ENCODE measurements around the gene PTPRR. TPM values are rescaled to one million over a fixed set of nuclear protein-coding genes. Genes with fewer than 3 reads are reported as not detected.

Gene PTPRR
- total RNA-seq, 1 donor from 2014 or later = 1.4 TPM

- Histone ChIP-seq H3K4me1 (peaks cover 6% of the 10 kb centered on the region), H3K27me3 (ENCODE audit: low read depth) (no peaks in the 10 kb centered on the region), H3K27ac (no peak overlapping the region), H3K9me3 (no peaks in the 10 kb centered on the region), H3K36me3 (no peaks in the 10 kb centered on the region), H3K4me3 (no peak overlapping the region)
- intact Hi-C loops (cut with DNase I) = no loop called here
- TF ChIP-seq, protein P1, sequence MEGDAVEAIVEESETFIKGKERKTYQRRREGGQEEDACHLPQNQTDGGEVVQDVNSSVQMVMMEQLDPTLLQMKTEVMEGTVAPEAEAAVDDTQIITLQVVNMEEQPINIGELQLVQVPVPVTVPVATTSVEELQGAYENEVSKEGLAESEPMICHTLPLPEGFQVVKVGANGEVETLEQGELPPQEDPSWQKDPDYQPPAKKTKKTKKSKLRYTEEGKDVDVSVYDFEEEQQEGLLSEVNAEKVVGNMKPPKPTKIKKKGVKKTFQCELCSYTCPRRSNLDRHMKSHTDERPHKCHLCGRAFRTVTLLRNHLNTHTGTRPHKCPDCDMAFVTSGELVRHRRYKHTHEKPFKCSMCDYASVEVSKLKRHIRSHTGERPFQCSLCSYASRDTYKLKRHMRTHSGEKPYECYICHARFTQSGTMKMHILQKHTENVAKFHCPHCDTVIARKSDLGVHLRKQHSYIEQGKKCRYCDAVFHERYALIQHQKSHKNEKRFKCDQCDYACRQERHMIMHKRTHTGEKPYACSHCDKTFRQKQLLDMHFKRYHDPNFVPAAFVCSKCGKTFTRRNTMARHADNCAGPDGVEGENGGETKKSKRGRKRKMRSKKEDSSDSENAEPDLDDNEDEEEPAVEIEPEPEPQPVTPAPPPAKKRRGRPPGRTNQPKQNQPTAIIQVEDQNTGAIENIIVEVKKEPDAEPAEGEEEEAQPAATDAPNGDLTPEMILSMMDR (IDR thresholded peaks at IDR 0.05) = no peak
- peak in 1 of 2 donors; percentile 21 for ATAC-seq
- no peak for DNase-seq
Observed at GRCh38 chr12:70661466-70662161, 258.9 kb downstream of the PTPRR start.

DNA sequence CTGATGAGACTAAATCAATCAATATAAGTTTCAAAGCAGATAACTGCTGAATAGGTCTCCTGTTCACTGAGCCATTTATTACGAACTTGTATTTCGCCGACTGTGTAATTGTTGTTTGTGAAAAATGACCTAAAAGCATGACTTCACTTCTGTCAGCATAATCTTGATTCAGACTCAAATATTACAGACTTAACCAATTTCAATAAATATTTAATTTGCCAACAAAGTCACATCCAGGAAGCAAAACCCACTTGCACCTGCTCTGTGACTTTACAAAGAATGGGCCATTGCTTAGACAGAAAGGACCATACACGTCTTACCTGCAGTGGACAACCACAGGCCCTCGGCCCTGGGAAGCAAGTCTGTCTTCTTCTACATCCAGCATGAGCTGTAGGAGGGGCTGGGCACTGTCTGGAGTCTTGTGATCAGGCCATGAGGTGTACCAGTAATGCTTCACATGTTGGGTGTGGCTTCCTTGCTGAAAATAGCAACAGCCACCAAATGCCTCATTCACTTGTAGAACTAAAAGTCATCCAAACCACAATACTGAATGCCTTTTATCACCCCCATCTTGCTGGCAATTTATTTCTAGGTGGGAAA lies 259.8 kb downstream of the PTPRR start:
- intact Hi-C loops (cut with DNase I) = no loop called here
- Histone ChIP-seq H3K4me3 (no peak overlapping the region), H3K4me1 (peaks cover 6% of the 10 kb centered on the region), H3K27me3 (ENCODE audit: low read depth) (no peaks in the 10 kb centered on the region), H3K36me3 (no peaks in the 10 kb centered on the region), H3K9me3 (no peaks in the 10 kb centered on the region), H3K27ac (no peak overlapping the region)
- TF ChIP-seq, protein P1 (IDR thresholded peaks at IDR 0.05) = no peak
- peak; percentile 34 to 36 for ATAC-seq
- no peak for DNase-seq

DNA sequence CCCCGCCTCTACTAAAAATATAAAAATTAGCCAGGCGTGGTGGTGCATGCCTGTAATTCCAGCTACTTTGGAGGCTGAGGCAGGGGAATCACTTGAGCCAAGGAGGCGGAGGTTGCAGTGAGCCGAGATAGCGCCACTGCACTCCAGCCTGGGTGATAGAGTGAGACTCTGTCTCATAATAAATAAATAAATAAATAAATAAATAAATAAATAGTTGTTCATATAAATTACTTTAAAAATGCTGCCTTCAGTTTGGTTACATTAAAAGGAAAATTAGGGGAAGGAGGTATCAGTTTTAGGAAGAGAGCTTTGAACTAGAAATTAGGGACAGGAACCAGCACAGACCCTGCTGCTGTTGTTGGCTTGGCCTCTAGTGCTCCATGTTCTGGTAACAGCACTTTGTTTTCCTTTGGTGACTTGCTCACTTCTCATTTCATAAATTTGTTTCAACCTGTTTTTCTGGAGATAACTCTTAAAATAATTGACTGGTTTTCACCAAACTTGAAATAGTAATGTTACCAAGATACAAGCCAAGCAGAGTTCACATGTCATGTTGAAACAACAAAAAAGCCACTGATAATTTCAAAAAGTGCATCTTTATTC lies 260.4 kb downstream of the PTPRR start:
- intact Hi-C loops (cut with DNase I) = no loop called here
- no peak for ATAC-seq
- Histone ChIP-seq H3K27ac (no peak overlapping the region), H3K36me3 (no peaks in the 10 kb centered on the region), H3K4me1 (peaks cover 6% of the 10 kb centered on the region), H3K4me3 (no peak overlapping the region), H3K27me3 (ENCODE audit: low read depth) (no peaks in the 10 kb centered on the region), H3K9me3 (no peaks in the 10 kb centered on the region)
- no peak for DNase-seq
- TF ChIP-seq, protein P1 (IDR thresholded peaks at IDR 0.05) = no peak

GRCh38 chr12:70659077-70659606 lies 261.4 kb downstream of the PTPRR start:
- Histone ChIP-seq H3K4me1 (peaks cover 6% of the 10 kb centered on the region), H3K36me3 (no peaks in the 10 kb centered on the region), H3K4me3 (no peak overlapping the region), H3K27ac (no peak overlapping the region), H3K9me3 (no peaks in the 10 kb centered on the region), H3K27me3 (ENCODE audit: low read depth) (no peaks in the 10 kb centered on the region)
- TF ChIP-seq, protein P1 (IDR thresholded peaks at IDR 0.05) = no peak
- intact Hi-C loops (cut with DNase I) = no loop called here
- DNase-seq (no peak), ATAC-seq (no peak)

- TF ChIP-seq, protein P1 (IDR thresholded peaks at IDR 0.05) = no peak
Observed at GRCh38 chr12:70657616-70658286, 262.8 kb downstream of the PTPRR start.

More at GRCh38 chr12:70657616-70658286, 262.8 kb downstream of the PTPRR start:
- Histone ChIP-seq H3K36me3 (no peaks in the 10 kb centered on the region), H3K4me3 (no peak overlapping the region), H3K9me3 (no peaks in the 10 kb centered on the region), H3K27me3 (ENCODE audit: low read depth) (no peaks in the 10 kb centered on the region), H3K27ac (no peak overlapping the region), H3K4me1 (peaks cover 6% of the 10 kb centered on the region)
- ATAC-seq (no peak), DNase-seq (no peak)
- intact Hi-C loops (cut with DNase I) = no loop called here
